Lower leg skin (tissue), 4 donors: Measurements from ENCODE around the gene METAP1. TPM values are rescaled to one million over a fixed set of nuclear protein-coding genes. Genes with fewer than 3 reads are reported as not detected.
"Not testable (repeated sequence)": the region's sequence is repeated elsewhere in the genome, so short reads cannot be mapped to it uniquely, and the experiment has no call there.

Experiments used
- DNase-seq, 2 donors: peaks; one replicate each; pipeline ENCODE4 v3.0.0-alpha.2; 2019; ENCODE audit warnings: low spot score in 2 of 2
- H3K4me3 ChIP-seq: fragments of 200-600 bp; sonication (generic); 2 replicates; pipeline ENCODE4 v1.5.1; 2017; ENCODE audit warnings: mild to moderate bottlenecking, low read depth; ENCODE audit not compliant: poor library complexity, severe bottlenecking
- CTCF ChIP-seq, 3 donors: fragments of 450-650 bp; IDR thresholded peaks; one replicate each; pipeline ENCODE4 v1.5.1; 2016; ENCODE audit warnings: antibody characterized with exemption in 3 of 3, mild to moderate bottlenecking in 3 of 3, moderate library complexity in 2 of 3
- POLR2A ChIP-seq, 2 donors: fragments of 450-650 bp; IDR thresholded peaks; one replicate each; pipeline ENCODE4 v1.6.1; 2016 to 2017; ENCODE audit warnings: antibody characterized with exemption in 2 of 2, mild to moderate bottlenecking in 1 of 2, moderate library complexity in 1 of 2
- WGBS, 2 donors: methylation state at CpG; one replicate each; pipeline ENCODE4 v1.1.5; 2018; 5-methylcytosine and 5-hydroxymethylcytosine counted together
- intact Hi-C: fragments of 100-400 bp; cut with DNase I; formaldehyde crosslinking; loops from one replicate; pipeline ENCODE4 v1.15.0; 2023; ENCODE audit warnings: low total_unique reads
- total RNA-seq, 4 donors: library from RNA; depleted of rRNA; stranded (reverse); fragments of >200 nt; gene quantifications; one replicate each; pipeline ENCODE4 v1.1.0, GENCODE V29; 2016

METAP1 gene
- total RNA-seq, 4 donors from 2014 or later = 35.0 to 58.4 (median 39.8) TPM

- no peak overlapping the region for H3K4me3 ChIP-seq
- 76 to 82% methylated on average over 4 of the region's 4 CpGs for WGBS, 2 donors
- TF ChIP-seq CTCF (IDR thresholded peaks at IDR 0.05) = no peak
- TF ChIP-seq POLR2A (IDR thresholded peaks at IDR 0.05) = no peak
- no peak for DNase-seq
- intact Hi-C loops = no loop called here
Measured at GRCh38 chr4:99077177-99077576, 81.7 kb downstream of the METAP1 start.

- TF ChIP-seq POLR2A (IDR thresholded peaks at IDR 0.05) (no peak), CTCF (IDR thresholded peaks at IDR 0.05) (no peak)
- WGBS, 2 donors = 82 to 89% methylated on average over 5 of the region's 5 CpGs
- intact Hi-C loops = no loop called here
- no peak for DNase-seq
- no peak overlapping the region for H3K4me3 ChIP-seq
Measured at GRCh38 chr4:99078336-99078735, 82.8 kb downstream of the METAP1 start.

GRCh38 chr4:99078931-99079624 lies 83.6 kb downstream of the METAP1 start:
- TF ChIP-seq CTCF (IDR thresholded peaks at IDR 0.05) (no peak), POLR2A (IDR thresholded peaks at IDR 0.05) (no peak)
- intact Hi-C loops = no loop called here
- DNase-seq = no peak
- H3K4me3 ChIP-seq = no peak overlapping the region
- 59 to 66% methylated on average over 5 of the region's 5 CpGs for whole genome bisulfite sequencing, 2 donors

GRCh38 chr4:99079625-99080295 lies 84.2 kb downstream of the METAP1 start:
- WGBS, 2 donors = 73 to 78% methylated on average over 5 of the region's 5 CpGs
- TF ChIP-seq CTCF (IDR thresholded peaks at IDR 0.05) (no peak), POLR2A (IDR thresholded peaks at IDR 0.05) (no peak)
- H3K4me3 ChIP-seq = no peak overlapping the region
- intact Hi-C loops = no loop called here
- DNase-seq = no peak

GRCh38 chr4:99080869-99081268 lies 85.3 kb downstream of the METAP1 start:
- 62% methylated on average over 6 of the region's 6 CpGs for WGBS, 2 donors
- DNase-seq, intact Hi-C loops, H3K4me3 ChIP-seq: not testable (repeated sequence)

- TF ChIP-seq POLR2A (IDR thresholded peaks at IDR 0.05) = no peak
- no peak for TF ChIP-seq CTCF (IDR thresholded peaks at IDR 0.05)
- DNase-seq = no peak
- no peak overlapping the region for H3K4me3 ChIP-seq
- WGBS, 2 donors = 90 to 92% methylated on average over 5 of the region's 5 CpGs
- intact Hi-C loops = no loop called here
Measured at GRCh38 chr4:99082192-99082591, 86.7 kb downstream of the METAP1 start.
